ENCODE data around the gene BANF2.

GRCh38 chr20:17758010-17758409 lies 58.2 kb downstream of the BANF2 start:
- TF ChIP-seq YY1 (IDR thresholded peaks at IDR 0.05; ENCODE audit: insufficient read depth, insufficient read length) = no peak
- TF ChIP-seq ZNF274 (IDR thresholded peaks at IDR 0.05; ENCODE audit: low read depth, low read length) = no peak
- no peak for TF ChIP-seq SUZ12 (IDR thresholded peaks at IDR 0.05; ENCODE audit: extremely low read depth, insufficient read depth, insufficient read length)
